ENCODE data around the gene RAB36. TPM values are rescaled to one million over a fixed set of nuclear protein-coding genes. Genes with fewer than 3 reads are reported as not detected.

Gene RAB36
- total and polyA plus RNA-seq, 2 donors (not counting 1 experiment from before 2014, with no cell fraction given) = 1.1 to 3.3 TPM

- ChIA-PET CTCF (interaction anchor here (0.9 to 2.4 kb wide), 3 partner anchors 17 to 197 kb away, joined by 3 to 8 read pairs (median 4); no protein-coding TSS in a partner anchor), POLR2A (no interaction called here)
- no peak overlapping the region for H3K4me3 Mint-ChIP-seq
- ATAC-seq (ENCODE audit: low read depth) (no peak), DNase-seq (no peak)
- Histone ChIP-seq H2AFZ (ENCODE audit: insufficient read depth, low read depth, low read length, poor library complexity, severe bottlenecking) (no peak overlapping the region), H3K4me2 (replicated peaks; ENCODE audit: low read depth, low read length, poor library complexity, severe bottlenecking) (no peak overlapping the region), H3K9me3 (ENCODE audit: control extremely low read depth in 1 of 3, control insufficient read depth in 2 of 3, insufficient read depth in 1 of 3, low read length in 2 of 3) (no peaks in the 10 kb centered on the region), H3K27ac (ENCODE audit: low read length in 2 of 2) (no peak overlapping the region), H3K36me3 (replicated peaks in 1 of 2; ENCODE audit: control extremely low read depth in 1 of 2, control insufficient read depth in 1 of 2, extremely low read depth in 1 of 2, insufficient read depth in 2 of 2, low read length in 1 of 2) (no peaks in the 10 kb centered on the region), H3K9ac (ENCODE audit: low read length) (no peak overlapping the region), H3K27me3 (replicated peaks in 1 of 4; ENCODE audit: control extremely low read depth in 1 of 4, control insufficient read depth in 3 of 4, insufficient read depth in 4 of 4, low read length in 3 of 4) (no peaks in the 10 kb centered on the region), H3K4me1 (ENCODE audit: control insufficient read depth in 2 of 2, insufficient read depth in 2 of 2, low read length in 2 of 2) (peaks cover 16 to 23% of the 10 kb centered on the region in 2 donors), H4K20me1 (ENCODE audit: control insufficient read depth, insufficient read depth, low read length, poor library complexity, severe bottlenecking) (no peaks in the 10 kb centered on the region), H3K79me2 (ENCODE audit: control insufficient read depth, insufficient read depth, low read length) (no peaks in the 10 kb centered on the region), H3K4me3 (ENCODE audit: control extremely low read depth in 1 of 5, extremely low read depth in 1 of 5, insufficient read depth in 1 of 5, low read depth in 2 of 5, low read length in 4 of 5) (no peak overlapping the region)
- no peaks in the 10 kb centered on the region for H3K27me3 Mint-ChIP-seq
- peaks cover 20% of the 10 kb centered on the region for H3K4me1 Mint-ChIP-seq
- 98% methylated on average over 9 of the region's 9 CpGs for WGBS (ENCODE audit: insufficient coverage)
- TF ChIP-seq EZH2 (IDR thresholded peaks at IDR 0.05; ENCODE audit: borderline replicate concordance, insufficient read depth, low read depth, low read length, poor library complexity, severe bottlenecking) = no peak
- no peaks in the 10 kb centered on the region for H3K9me3 Mint-ChIP-seq (ENCODE audit: insufficient read depth)
- no peak overlapping the region for H3K27ac Mint-ChIP-seq
- intact Hi-C loops (cut with micrococcal nuclease) = no loop called here
Observed at GRCh38 chr22:23155831-23156230, 10.6 kb downstream of the RAB36 start.

- H3K4me2 ChIP-seq (replicated peaks; ENCODE audit: low read depth, low read length, poor library complexity, severe bottlenecking) = no peak overlapping the region
- no peaks in the 10 kb centered on the region for H3K27me3 ChIP-seq (replicated peaks in 1 of 4; ENCODE audit: control extremely low read depth in 1 of 4, control insufficient read depth in 3 of 4, insufficient read depth in 4 of 4, low read length in 3 of 4)
- TF ChIP-seq EZH2 (IDR thresholded peaks at IDR 0.05; ENCODE audit: borderline replicate concordance, insufficient read depth, low read depth, low read length, poor library complexity, severe bottlenecking) (no peak), CTCF (IDR thresholded peaks at IDR 0.05) (no peak)
- no peak overlapping the region for H3K4me3 ChIP-seq (ENCODE audit: control extremely low read depth in 1 of 5, extremely low read depth in 1 of 5, insufficient read depth in 1 of 5, low read depth in 2 of 5, low read length in 4 of 5)
- DNase-seq (no peak), ATAC-seq (ENCODE audit: low read depth) (no peak)
- WGBS (ENCODE audit: insufficient coverage) = 53% methylated on average over 3 of the region's 8 CpGs
- no peak overlapping the region for H2AFZ ChIP-seq (ENCODE audit: insufficient read depth, low read depth, low read length, poor library complexity, severe bottlenecking)
- no peak overlapping the region for H3K27ac ChIP-seq (ENCODE audit: low read length in 2 of 2)
- CTCF ChIA-PET = interaction anchor here (0.9 to 2.4 kb wide), 6 partner anchors 15 to 201 kb away, joined by 3 to 8 read pairs (median 3); partner anchors contain the start of gene RSPH14
- no peak overlapping the region for H3K4me3 Mint-ChIP-seq
- H3K27ac Mint-ChIP-seq = no peak overlapping the region
- peaks cover 16 to 23% of the 10 kb centered on the region in 2 donors for H3K4me1 ChIP-seq (ENCODE audit: control insufficient read depth in 2 of 2, insufficient read depth in 2 of 2, low read length in 2 of 2)
- H3K9me3 ChIP-seq (ENCODE audit: control extremely low read depth in 1 of 3, control insufficient read depth in 2 of 3, insufficient read depth in 1 of 3, low read length in 2 of 3) = no peaks in the 10 kb centered on the region
- no peaks in the 10 kb centered on the region for H3K27me3 Mint-ChIP-seq
- intact Hi-C loops (cut with micrococcal nuclease) = no loop called here
- H3K79me2 ChIP-seq (ENCODE audit: control insufficient read depth, insufficient read depth, low read length) = no peaks in the 10 kb centered on the region
- H3K9me3 Mint-ChIP-seq (ENCODE audit: insufficient read depth) = no peaks in the 10 kb centered on the region
- peaks cover 17% of the 10 kb centered on the region for H3K4me1 Mint-ChIP-seq
- no peak overlapping the region for H3K9ac ChIP-seq (ENCODE audit: low read length)
- no peaks in the 10 kb centered on the region for H4K20me1 ChIP-seq (ENCODE audit: control insufficient read depth, insufficient read depth, low read length, poor library complexity, severe bottlenecking)
- H3K36me3 ChIP-seq (replicated peaks in 1 of 2; ENCODE audit: control extremely low read depth in 1 of 2, control insufficient read depth in 1 of 2, extremely low read depth in 1 of 2, insufficient read depth in 2 of 2, low read length in 1 of 2) = no peaks in the 10 kb centered on the region
- POLR2A ChIA-PET = no interaction called here
Observed at GRCh38 chr22:23156286-23156685, 11.0 kb downstream of the RAB36 start.

Measured in B cell (primary cell).